GM12891 (cell line): ENCODE measurements around the gene OTOS.

ENCODE experiments used
- PAX5 ChIP-seq: IDR thresholded peaks from 2 replicates; pipeline ENCODE4 v1.6.1; 2011; ENCODE audit warnings: low read length, moderate library complexity, mild to moderate bottlenecking; ENCODE audit not compliant: insufficient read depth, severe bottlenecking
- POLR2A ChIP-seq: IDR thresholded peaks from 2 replicates; pipeline ENCODE4 v1.6.1; 2011; ENCODE audit warnings: low read depth, low read length, control low read depth
- POLR2AphosphoS5 ChIP-seq: IDR thresholded peaks from 2 replicates; pipeline ENCODE4 v1.6.1; 2011; ENCODE audit warnings: low read depth, low read length, control low read depth

DNA sequence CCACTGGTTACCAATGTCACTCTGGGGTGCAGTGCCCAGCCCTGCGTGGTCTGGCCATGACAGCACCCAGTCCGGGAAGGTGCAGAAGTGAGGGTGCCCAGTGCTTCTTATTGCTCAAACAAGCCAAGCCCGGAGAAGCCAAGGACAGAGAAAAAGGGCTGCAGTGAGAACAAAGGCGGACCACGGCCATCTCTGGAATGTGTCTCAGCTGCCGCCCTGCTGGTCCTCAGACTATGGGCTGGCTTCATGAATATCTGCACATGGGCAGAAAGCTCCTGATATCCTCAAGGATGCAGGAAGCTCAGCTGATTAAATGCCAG is 33.0 kb downstream of the OTOS start:
- TF ChIP-seq POLR2A (no peak), POLR2AphosphoS5 (no peak), PAX5 (no peak)
